Natural killer cell (primary cell): ENCODE results near the gene RASA1. TPM values are rescaled to one million over a fixed set of nuclear protein-coding genes. Genes with fewer than 3 reads are reported as not detected.

Source experiments
- ATAC-seq, 3 donors: fragments of 150-1000 bp in 2 of 3; fragments of 200-7000 bp in 1 of 3; cut with Tn5 transposase; 1 replicate in 1 of 3; 2 replicates in 2 of 3; pipeline ENCODE4 v1.10.0; 2021; ENCODE audit warnings: mild to moderate bottlenecking in 2 of 3, moderate library complexity in 2 of 3
- DNase-seq, 2 donors: peaks; one replicate each; pipeline versions ENCODE4 v3.0.0 to v3.0.0-alpha.2; 2013 to 2021; ENCODE audit warnings: mixed read lengths in 1 of 2
- H3K27ac ChIP-seq: one replicate; pipeline ENCODE4 v1.5.1; 2013; ENCODE audit warnings: mild to moderate bottlenecking, low read length
- H3K27me3 ChIP-seq: one replicate; pipeline ENCODE4 v1.6.1; 2013; ENCODE audit warnings: low read length; ENCODE audit not compliant: control insufficient read depth, insufficient read depth
- H3K36me3 ChIP-seq: one replicate; pipeline ENCODE4 v1.6.1; 2013; ENCODE audit warnings: low read length; ENCODE audit not compliant: control insufficient read depth, insufficient read depth
- H3K4me1 ChIP-seq: one replicate; pipeline ENCODE4 v1.6.1; 2013; ENCODE audit warnings: low read length; ENCODE audit not compliant: control insufficient read depth, insufficient read depth
- H3K4me3 ChIP-seq: one replicate; pipeline ENCODE4 v1.5.1; 2013; ENCODE audit warnings: low read length
- H3K9me3 ChIP-seq: one replicate; pipeline ENCODE4 v1.6.1; 2013; ENCODE audit warnings: low read length; ENCODE audit not compliant: control insufficient read depth, insufficient read depth
- H3K27ac Mint-ChIP-seq, 2 donors: one replicate each; pipeline ENCODE4 v1.8.0; 2022; ENCODE audit warnings: mild to moderate bottlenecking in 2 of 2, mixed read lengths in 2 of 2, moderate library complexity in 1 of 2
- H3K27me3 Mint-ChIP-seq, 2 donors: one replicate each; pipeline ENCODE4 v1.8.0; 2022; ENCODE audit warnings: low read depth in 2 of 2, mixed read lengths in 2 of 2
- H3K36me3 Mint-ChIP-seq: one replicate; pipeline ENCODE4 v1.8.0; 2022; ENCODE audit warnings: mixed read lengths
- H3K4me1 Mint-ChIP-seq, 2 donors: one replicate each; pipeline ENCODE4 v1.8.0; 2022; ENCODE audit warnings: mixed read lengths in 2 of 2
- H3K4me3 Mint-ChIP-seq: one replicate; pipeline ENCODE4 v1.8.0; 2022; ENCODE audit warnings: mild to moderate bottlenecking, moderate library complexity, mixed read lengths
- H3K9me3 Mint-ChIP-seq, 2 donors: one replicate each; pipeline ENCODE4 v1.8.0; 2022; ENCODE audit warnings: mixed read lengths in 2 of 2
- WGBS: methylation state at CpG from one replicate; pipeline ENCODE4 v1.1.7; 2013; ENCODE audit warnings: missing lambda C conversion rate; ENCODE audit not compliant: insufficient coverage; 5-methylcytosine and 5-hydroxymethylcytosine counted together
- intact Hi-C: fragments of 100-400 bp; cut with micrococcal nuclease; formaldehyde crosslinking; loops from one replicate; pipeline ENCODE4 v1.14.2; 2022
- total RNA-seq, 4 donors: library from RNA; stranded (reverse); fragments of 120-200 nt in 1 of 4; gene quantifications; one replicate each; pipeline versions ENCODE4 v1.2.3 to v1.2.4, GENCODE V29; 2013 to 2022
- TF ChIP-seq, protein P1 (sequence below): fragments of 200-600 bp; IDR thresholded peaks from one replicate; pipeline ENCODE4 v1.8.0; 2022; ENCODE audit warnings: antibody characterized with exemption

The RASA1 gene
- 10 to 100 TPM; 20.3 to 26.5 (median 21.2) TPM for total RNA-seq
- 38.1 TPM for total RNA-seq (2013)

GRCh38 chr5:87267574-87268125, at the start of gene RASA1:
TSS of gene RASA1 (plus strand) at chr5:87267883. CDS start at chr5:87268452, 569 bp downstream.
- H3K27ac ChIP-seq, result peak within 1 kb of the TSS; percentile 72
- peak within 1 kb of the TSS; percentile 89 for H3K4me3 ChIP-seq
- intact Hi-C loops, result loop anchor here (2.0 to 5.0 kb wide), 3 partner anchors 125 to 193 kb away; no protein-coding TSS in a partner anchor
- peaks cover 23 to 30% of the 10 kb centered on the region in 2 donors for H3K4me1 Mint-ChIP-seq
- H3K27ac Mint-ChIP-seq, result peak within 1 kb of the TSS; percentile 93 to 98
- no peaks in the 10 kb centered on the region for H3K36me3 Mint-ChIP-seq
- ATAC-seq, result peak; percentile 62 to 71 (median 65)
- peak within 1 kb of the TSS; percentile 99 for H3K4me3 Mint-ChIP-seq
- H3K9me3 ChIP-seq, result no peaks in the 10 kb centered on the region
- H3K4me1 ChIP-seq, result peaks cover 21% of the 10 kb centered on the region
- peak in 1 of 2 donors; percentile 87 for DNase-seq
- H3K27me3 Mint-ChIP-seq, result no peaks in the 10 kb centered on the region
- no peaks in the 10 kb centered on the region for H3K9me3 Mint-ChIP-seq
- WGBS, result 0% methylated on average over 43 of the region's 46 CpGs
- TF ChIP-seq, protein P1, sequence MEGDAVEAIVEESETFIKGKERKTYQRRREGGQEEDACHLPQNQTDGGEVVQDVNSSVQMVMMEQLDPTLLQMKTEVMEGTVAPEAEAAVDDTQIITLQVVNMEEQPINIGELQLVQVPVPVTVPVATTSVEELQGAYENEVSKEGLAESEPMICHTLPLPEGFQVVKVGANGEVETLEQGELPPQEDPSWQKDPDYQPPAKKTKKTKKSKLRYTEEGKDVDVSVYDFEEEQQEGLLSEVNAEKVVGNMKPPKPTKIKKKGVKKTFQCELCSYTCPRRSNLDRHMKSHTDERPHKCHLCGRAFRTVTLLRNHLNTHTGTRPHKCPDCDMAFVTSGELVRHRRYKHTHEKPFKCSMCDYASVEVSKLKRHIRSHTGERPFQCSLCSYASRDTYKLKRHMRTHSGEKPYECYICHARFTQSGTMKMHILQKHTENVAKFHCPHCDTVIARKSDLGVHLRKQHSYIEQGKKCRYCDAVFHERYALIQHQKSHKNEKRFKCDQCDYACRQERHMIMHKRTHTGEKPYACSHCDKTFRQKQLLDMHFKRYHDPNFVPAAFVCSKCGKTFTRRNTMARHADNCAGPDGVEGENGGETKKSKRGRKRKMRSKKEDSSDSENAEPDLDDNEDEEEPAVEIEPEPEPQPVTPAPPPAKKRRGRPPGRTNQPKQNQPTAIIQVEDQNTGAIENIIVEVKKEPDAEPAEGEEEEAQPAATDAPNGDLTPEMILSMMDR, result no peak
- no peaks in the 10 kb centered on the region for H3K36me3 ChIP-seq
- H3K27me3 ChIP-seq, result no peaks in the 10 kb centered on the region

GRCh38 chr5:87229780-87230179, 37.9 kb upstream of the RASA1 start:
- 100% methylated on average over 1 of the region's 2 CpGs for WGBS
- no peak overlapping the region for H3K27ac Mint-ChIP-seq
- no peaks in the 10 kb centered on the region for H3K27me3 ChIP-seq
- H3K9me3 Mint-ChIP-seq, result no peaks in the 10 kb centered on the region
- H3K4me3 ChIP-seq, result no peak overlapping the region
- DNase-seq (no peak), ATAC-seq (no peak)
- no peaks in the 10 kb centered on the region for H3K27me3 Mint-ChIP-seq
- H3K36me3 ChIP-seq, result no peaks in the 10 kb centered on the region
- no peaks in the 10 kb centered on the region for H3K9me3 ChIP-seq
- intact Hi-C loops, result no loop called here
- H3K4me3 Mint-ChIP-seq, result no peak overlapping the region
- H3K36me3 Mint-ChIP-seq, result no peaks in the 10 kb centered on the region
- H3K4me1 ChIP-seq, result peaks cover 4% of the 10 kb centered on the region
- TF ChIP-seq, protein P1, result no peak
- H3K4me1 Mint-ChIP-seq, result no peaks in the 10 kb centered on the region
- H3K27ac ChIP-seq, result no peak overlapping the region

- H3K27ac Mint-ChIP-seq, result no peak overlapping the region
- TF ChIP-seq, protein P1, result no peak
- intact Hi-C loops, result no loop called here
- H3K27me3 Mint-ChIP-seq, result no peaks in the 10 kb centered on the region
- Histone ChIP-seq H3K36me3 (no peaks in the 10 kb centered on the region), H3K4me3 (no peak overlapping the region), H3K27me3 (no peaks in the 10 kb centered on the region), H3K9me3 (no peaks in the 10 kb centered on the region), H3K4me1 (peaks cover 4% of the 10 kb centered on the region), H3K27ac (no peak overlapping the region)
- H3K9me3 Mint-ChIP-seq, result no peaks in the 10 kb centered on the region
- no peaks in the 10 kb centered on the region for H3K4me1 Mint-ChIP-seq
- 64% methylated on average over 5 of the region's 5 CpGs for WGBS
- no peak overlapping the region for H3K4me3 Mint-ChIP-seq
- no peaks in the 10 kb centered on the region for H3K36me3 Mint-ChIP-seq
- ATAC-seq (no peak), DNase-seq (peak in 1 of 2 donors; percentile 22)
Measured at GRCh38 chr5:87231037-87231808, 36.5 kb upstream of the RASA1 start.
